SK-N-SH (cell line): ENCODE data around the gene MAPKAP1. TPM values are rescaled to one million over a fixed set of nuclear protein-coding genes. Genes with fewer than 3 reads are reported as not detected.

ENCODE experiments used
- CTCF ChIA-PET: fragments of 300-600, 350-600 bp; formaldehyde crosslinking; extraction: SDS; loops from one replicate; lab custom pipeline; 2021; lab: Yijun Ruan, JAX
- POLR2A ChIA-PET: fragments of 350-600 bp; sonication (Branson Sonifier 250); formaldehyde crosslinking; extraction: SDS; loops from one replicate; lab custom pipeline; 2020; ENCODE audit warnings: antibody characterized with exemption, inconsistent platforms; lab: Yijun Ruan, JAX
- DNase-seq: peaks from one replicate; pipeline ENCODE4 v3.0.0; 2012
- H2AFZ ChIP-seq: fragments of 200-600 bp; sonication (generic); 2 replicates; pipeline ENCODE4 v1.8.1; 2016; ENCODE audit warnings: antibody characterized with exemption, mild to moderate bottlenecking, low read depth
- H3F3A ChIP-seq: fragments of 200-600 bp; sonication (generic); replicated peaks from 2 replicates; pipeline ENCODE3; 2016; ENCODE audit warnings: antibody characterized with exemption, mild to moderate bottlenecking; ENCODE audit not compliant: insufficient read depth
- H3K27ac ChIP-seq, 2 experiments: fragments of 200-500 bp in 1 of 2; fragments of 200-600 bp in 1 of 2; sonication (Bioruptor generic) in 1 of 2; sonication (generic), shearing (Covaris generic) in 1 of 2; 2 replicates each; pipeline versions ENCODE4 v1.5.1 to v1.6.1; 2014 to 2016; ENCODE audit warnings: low read depth in 2 of 2, inconsistent platforms in 1 of 2, low read length in 1 of 2, mild to moderate bottlenecking in 1 of 2, mixed read lengths in 1 of 2
- H3K27me3 ChIP-seq: fragments of 200-600 bp; sonication (generic), shearing (Covaris generic); 2 replicates; pipeline ENCODE4 v1.6.1; 2016; ENCODE audit warnings: mixed run types; ENCODE audit not compliant: insufficient read depth
- H3K36me3 ChIP-seq, 2 experiments: fragments of 200-500 bp in 1 of 2; fragments of 200-600 bp in 1 of 2; sonication (Bioruptor generic) in 1 of 2; sonication (generic) in 1 of 2; replicated peaks in 1 of 2; 2 replicates each; pipeline versions ENCODE3 to v1.5.1; 2014 to 2016; ENCODE audit warnings: low read length in 1 of 2, mild to moderate bottlenecking in 1 of 2; ENCODE audit not compliant: insufficient read depth in 2 of 2, control insufficient read depth in 1 of 2
- H3K4me1 ChIP-seq, 2 experiments: fragments of 200-500 bp in 1 of 2; fragments of 200-600 bp in 1 of 2; sonication (Bioruptor generic) in 1 of 2; sonication (generic), shearing (Covaris generic) in 1 of 2; 2 replicates each; pipeline versions ENCODE4 v1.5.1 to v1.6.1; 2014 to 2016; ENCODE audit warnings: low read depth in 1 of 2, low read length in 1 of 2, mixed run types in 1 of 2; ENCODE audit not compliant: insufficient read depth in 2 of 2, control insufficient read depth in 1 of 2
- H3K4me2 ChIP-seq: fragments of 200-600 bp; sonication (generic), shearing (Covaris generic); 2 replicates; pipeline ENCODE4 v1.6.1; 2017; ENCODE audit warnings: mixed run types
- H3K4me3 ChIP-seq, 2 experiments: fragments of 200-500 bp in 1 of 2; fragments of 200-600 bp in 1 of 2; sonication (Bioruptor generic) in 1 of 2; sonication (generic), shearing (Covaris generic) in 1 of 2; 2 replicates each; pipeline versions ENCODE4 v1.5.1 to v1.8.1; 2014 to 2016; ENCODE audit warnings: low read depth in 2 of 2, inconsistent platforms in 1 of 2, low read length in 1 of 2, mild to moderate bottlenecking in 1 of 2, mixed read lengths in 1 of 2, moderate library complexity in 1 of 2
- H3K79me2 ChIP-seq: fragments of 200-600 bp; sonication (generic); 2 replicates; pipeline ENCODE4 v1.8.1; 2017; ENCODE audit warnings: mild to moderate bottlenecking; ENCODE audit not compliant: insufficient read depth
- H3K9ac ChIP-seq: fragments of 200-600 bp; sonication (generic); 2 replicates; pipeline ENCODE4 v1.6.1; 2017; ENCODE audit warnings: mixed run types
- H3K9me2 ChIP-seq: fragments of 200-600 bp; sonication (generic); 2 replicates; pipeline ENCODE4 v1.6.1; 2017; ENCODE audit warnings: mixed run types
- H3K9me3 ChIP-seq: fragments of 200-600 bp; sonication (generic); 2 replicates; pipeline ENCODE4 v1.6.1; 2017; ENCODE audit warnings: mixed run types, mild to moderate bottlenecking, moderate library complexity
- H4K20me1 ChIP-seq: fragments of 200-600 bp; sonication (generic); 2 replicates; pipeline ENCODE4 v1.6.1; 2017; ENCODE audit warnings: mild to moderate bottlenecking, mixed run types; ENCODE audit not compliant: insufficient read depth
- ELF1 ChIP-seq: IDR thresholded peaks from 2 replicates; pipeline ENCODE4 v1.4.0; 2012
- EP300 ChIP-seq, 2 experiments: IDR thresholded peaks; 2 replicates each; pipeline versions ENCODE4 v1.4.0 to v1.6.1; 2012; ENCODE audit warnings: borderline replicate concordance in 1 of 2, low read depth in 1 of 2, low read length in 1 of 2
- FOSL2 ChIP-seq: IDR thresholded peaks from 2 replicates; pipeline ENCODE4 v1.4.0; 2012; ENCODE audit warnings: low read depth, mild to moderate bottlenecking, moderate library complexity, borderline replicate concordance
- FOXJ3 ChIP-seq: sonication (generic); formaldehyde crosslinking; IDR thresholded peaks from 2 replicates; pipeline ENCODE4 v1.5.1; 2020; ENCODE audit warnings: mild to moderate bottlenecking, missing genetic modification reagents
- FOXM1 ChIP-seq: IDR thresholded peaks from 2 replicates; pipeline ENCODE4 v1.4.0; 2012; ENCODE audit warnings: low read depth, mild to moderate bottlenecking
- GATA2 ChIP-seq: sonication (generic); formaldehyde crosslinking; IDR thresholded peaks from 2 replicates; pipeline ENCODE4 v1.5.0; 2020; ENCODE audit warnings: mild to moderate bottlenecking, missing genetic modification reagents
- JUND ChIP-seq: IDR thresholded peaks from 2 replicates; pipeline ENCODE4 v1.4.0; 2012
- MEF2A ChIP-seq: IDR thresholded peaks from 2 replicates; pipeline ENCODE4 v1.4.0; 2012; ENCODE audit warnings: low read depth, borderline replicate concordance
- NFIC ChIP-seq: IDR thresholded peaks from 2 replicates; pipeline ENCODE4 v1.4.0; 2012; ENCODE audit warnings: borderline replicate concordance
- POLR2AphosphoS5 ChIP-seq: IDR thresholded peaks from 2 replicates; pipeline ENCODE4 v1.6.1; 2012; ENCODE audit warnings: low read depth, low read length
- RAD21 ChIP-seq: IDR thresholded peaks from 2 replicates; pipeline ENCODE4 v1.6.1; 2012; ENCODE audit warnings: mild to moderate bottlenecking, low read length
- RCOR1 ChIP-seq: fragments of 150-350 bp; IDR thresholded peaks from 2 replicates; pipeline ENCODE4 v1.6.1; 2017; ENCODE audit warnings: antibody characterized with exemption, low read length
- RXRA ChIP-seq: IDR thresholded peaks from 2 replicates; pipeline ENCODE4 v1.4.0; 2012; ENCODE audit warnings: low read depth, mild to moderate bottlenecking, borderline replicate concordance
- SIN3A ChIP-seq: IDR thresholded peaks from 2 replicates; pipeline ENCODE4 v1.6.1; 2012; ENCODE audit warnings: low read depth, mild to moderate bottlenecking, low read length, moderate library complexity, borderline replicate concordance
- SMC3 ChIP-seq: IDR thresholded peaks from 2 replicates; pipeline ENCODE4 v1.6.1; 2012; ENCODE audit warnings: low read depth, low read length, improper control_type of control experiment
- TAF1 ChIP-seq: IDR thresholded peaks from 2 replicates; pipeline ENCODE4 v1.6.1; 2012; ENCODE audit warnings: low read depth, mild to moderate bottlenecking, low read length, moderate library complexity, borderline replicate concordance
- TCF12 ChIP-seq: IDR thresholded peaks from 2 replicates; pipeline ENCODE4 v1.4.0; 2012
- TEAD4 ChIP-seq: IDR thresholded peaks from 2 replicates; pipeline ENCODE4 v1.4.0; 2012; ENCODE audit warnings: mild to moderate bottlenecking, borderline replicate concordance; ENCODE audit not compliant: insufficient read depth
- YY1 ChIP-seq: IDR thresholded peaks from 2 replicates; pipeline ENCODE4 v1.4.0; 2012; ENCODE audit warnings: low read depth, mild to moderate bottlenecking
- WGBS: methylation state at CpG from one replicate; pipeline ENCODE4 v1.1.6; 2017; ENCODE audit warnings: low lambda C conversion rate; 5-methylcytosine and 5-hydroxymethylcytosine counted together
- polyA plus RNA-seq, 3 experiments: library from polyadenylated mRNA; depleted of rRNA; stranded (reverse); fragments of >200 nt; gene quantifications; 2 replicates each; pipeline ENCODE4 v1.2.3, GENCODE V29; 2012
- TF ChIP-seq, protein P1 (sequence below): fragments of 150-350 bp; IDR thresholded peaks from 2 replicates; pipeline ENCODE4 v1.6.1; 2017; ENCODE audit warnings: antibody characterized with exemption, low read length, low read depth, borderline replicate concordance
- TF ChIP-seq, protein P2 (sequence below): IDR thresholded peaks from 2 replicates; pipeline ENCODE4 v1.4.0; 2012; ENCODE audit warnings: low read depth
- TF ChIP-seq, protein P3 (sequence below): IDR thresholded peaks from 2 replicates; pipeline ENCODE4 v1.4.0; 2012; ENCODE audit warnings: low read depth, borderline replicate concordance
- TF ChIP-seq, protein P4 (sequence below): IDR thresholded peaks from 2 replicates; pipeline ENCODE4; 2012

Gene MAPKAP1
- polyA plus RNA-seq, 1 of the 3 experiments (the other 2 are of a cell fraction), result 117 TPM

DNA sequence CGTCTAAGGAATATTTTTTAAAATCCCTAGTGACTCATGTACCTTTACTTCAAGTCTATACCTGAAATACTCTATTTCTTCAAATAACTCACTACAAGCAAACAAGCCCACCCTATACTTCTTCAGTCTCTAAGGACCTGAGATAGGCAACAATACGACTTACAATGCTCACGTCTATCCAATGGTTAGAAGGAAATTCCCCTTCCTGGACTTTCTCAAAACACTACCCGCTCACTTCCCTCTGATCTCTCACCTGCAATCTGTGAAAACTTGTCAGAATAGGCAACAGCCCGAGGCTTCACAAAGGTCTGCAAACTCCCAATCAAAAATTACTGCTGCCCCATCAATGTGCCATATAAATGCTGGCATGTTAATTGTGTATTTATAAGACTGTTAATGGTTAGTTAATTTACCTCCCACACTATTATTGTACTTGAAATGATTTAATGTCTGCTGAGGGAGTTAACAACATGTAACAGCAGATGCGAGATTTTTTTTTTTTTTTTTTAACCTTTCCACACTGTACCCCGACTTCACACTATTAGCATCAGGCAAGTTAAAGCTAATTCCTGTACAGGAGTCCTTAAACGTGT, 27.3 kb downstream of the MAPKAP1 start (continued):
- TF ChIP-seq, protein P1, sequence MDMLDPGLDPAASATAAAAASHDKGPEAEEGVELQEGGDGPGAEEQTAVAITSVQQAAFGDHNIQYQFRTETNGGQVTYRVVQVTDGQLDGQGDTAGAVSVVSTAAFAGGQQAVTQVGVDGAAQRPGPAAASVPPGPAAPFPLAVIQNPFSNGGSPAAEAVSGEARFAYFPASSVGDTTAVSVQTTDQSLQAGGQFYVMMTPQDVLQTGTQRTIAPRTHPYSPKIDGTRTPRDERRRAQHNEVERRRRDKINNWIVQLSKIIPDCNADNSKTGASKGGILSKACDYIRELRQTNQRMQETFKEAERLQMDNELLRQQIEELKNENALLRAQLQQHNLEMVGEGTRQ, result no peak
- TF ChIP-seq JUND, result no peak
- TF ChIP-seq TAF1, result no peak
- TF ChIP-seq SMC3, result no peak
- TF ChIP-seq MEF2A, result no peak
- no peak for TF ChIP-seq FOXJ3 (CRISPR knock-in tag)
- TF ChIP-seq YY1, result no peak
- no peak for TF ChIP-seq FOXM1
- TF ChIP-seq, protein P2, sequence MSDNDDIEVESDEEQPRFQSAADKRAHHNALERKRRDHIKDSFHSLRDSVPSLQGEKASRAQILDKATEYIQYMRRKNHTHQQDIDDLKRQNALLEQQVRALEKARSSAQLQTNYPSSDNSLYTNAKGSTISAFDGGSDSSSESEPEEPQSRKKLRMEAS, result no peak
- TF ChIP-seq GATA2, result no peak
- TF ChIP-seq, all 33 proteins: peak for 0

DNA sequence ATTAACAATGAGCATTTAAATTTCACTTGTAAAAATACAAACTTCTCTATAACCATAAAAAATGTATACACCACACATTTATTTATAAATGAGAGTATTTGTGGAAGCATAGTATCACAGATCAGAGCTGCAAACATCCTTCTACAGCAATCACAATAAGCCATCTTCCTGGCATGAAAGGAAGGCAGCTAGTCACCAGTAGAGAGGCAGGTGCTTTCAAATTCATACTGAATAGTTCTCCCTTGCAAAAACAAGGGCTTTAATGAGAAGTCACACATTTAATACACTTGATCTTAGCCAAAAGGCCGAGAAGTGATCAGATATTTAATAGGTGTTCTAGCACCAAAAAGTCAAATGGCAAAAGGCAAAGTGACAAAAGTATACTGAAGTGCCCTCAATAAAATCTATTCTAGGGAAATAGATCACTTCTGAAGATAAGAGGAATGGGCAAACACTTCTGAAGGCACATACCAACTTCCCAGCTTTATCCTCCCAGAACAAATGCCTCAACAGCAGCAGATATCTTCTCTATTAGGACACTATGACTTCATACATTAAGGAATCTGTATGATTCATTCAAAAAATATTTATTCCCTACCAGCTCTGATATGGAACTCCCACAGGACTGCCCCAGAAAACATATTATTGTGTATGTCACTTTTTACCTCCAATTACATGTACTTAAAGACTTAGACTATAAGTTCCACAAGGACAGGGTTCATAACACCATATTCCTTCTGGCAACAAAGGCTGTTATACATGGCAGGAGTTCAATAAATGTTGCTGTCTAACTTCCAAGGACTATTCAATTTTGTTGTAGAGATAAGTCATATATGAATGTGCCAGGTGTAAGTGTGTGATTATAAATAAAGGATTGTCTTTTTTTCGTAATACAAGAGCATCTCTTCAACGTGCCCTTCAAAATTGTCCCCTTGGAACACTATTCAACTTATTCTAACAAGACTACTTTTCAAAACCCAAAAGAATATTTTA, 31.7 kb downstream of the MAPKAP1 start:
- Histone ChIP-seq H3K4me3 (no peak overlapping the region), H3K4me1 (peaks cover 0 to 13% of the 10 kb centered on the region in 2 experiments; a peak in 2 of 4 replicates), H4K20me1 (0 out of 2 replicates have a peak, but pooled peaks cover 4% of the 10 kb centered on the region), H3K36me3 (peaks cover 5 to 13% of the 10 kb centered on the region in 2 experiments), H3K4me2 (peak overlapping the region; percentile 30; the same call in 1 of the 2 replicates), H2AFZ (no peak overlapping the region)
- DNase-seq, result no peak
- CTCF ChIA-PET, result interaction anchor here (1.5 kb wide), 1 partner anchor 12 kb away, joined by 3 read pairs; no protein-coding TSS in a partner anchor
- 81% methylated on average over 3 of the region's 3 CpGs for WGBS
- TF ChIP-seq JUND, result peak; percentile 92
- TF ChIP-seq TEAD4, result peak; percentile 85
- TF ChIP-seq EP300 (IDR thresholded peaks at IDR 0.05; ENCODE audit: borderline replicate concordance in 1 of 2, low read depth in 1 of 2, low read length in 1 of 2), result peak in 1 of 2 experiments; percentile 69; a peak in 1 of 4 replicates
- TF ChIP-seq SIN3A, result no peak
- TF ChIP-seq, protein P2, result no peak
- no peak for TF ChIP-seq ELF1
- TF ChIP-seq RCOR1, result no peak
- TF ChIP-seq FOSL2, result peak; percentile 87
- TF ChIP-seq, protein P3, sequence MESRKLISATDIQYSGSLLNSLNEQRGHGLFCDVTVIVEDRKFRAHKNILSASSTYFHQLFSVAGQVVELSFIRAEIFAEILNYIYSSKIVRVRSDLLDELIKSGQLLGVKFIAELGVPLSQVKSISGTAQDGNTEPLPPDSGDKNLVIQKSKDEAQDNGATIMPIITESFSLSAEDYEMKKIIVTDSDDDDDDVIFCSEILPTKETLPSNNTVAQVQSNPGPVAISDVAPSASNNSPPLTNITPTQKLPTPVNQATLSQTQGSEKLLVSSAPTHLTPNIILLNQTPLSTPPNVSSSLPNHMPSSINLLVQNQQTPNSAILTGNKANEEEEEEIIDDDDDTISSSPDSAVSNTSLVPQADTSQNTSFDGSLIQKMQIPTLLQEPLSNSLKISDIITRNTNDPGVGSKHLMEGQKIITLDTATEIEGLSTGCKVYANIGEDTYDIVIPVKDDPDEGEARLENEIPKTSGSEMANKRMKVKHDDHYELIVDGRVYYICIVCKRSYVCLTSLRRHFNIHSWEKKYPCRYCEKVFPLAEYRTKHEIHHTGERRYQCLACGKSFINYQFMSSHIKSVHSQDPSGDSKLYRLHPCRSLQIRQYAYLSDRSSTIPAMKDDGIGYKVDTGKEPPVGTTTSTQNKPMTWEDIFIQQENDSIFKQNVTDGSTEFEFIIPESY, result peak; percentile 14; the same call in 1 of the 2 replicates
- peak; percentile 59; the same call in 1 of the 2 replicates for TF ChIP-seq MEF2A
- TF ChIP-seq RXRA, result 0 out of 2 replicates have a peak, but pooled peaks have one; percentile 16
- TF ChIP-seq POLR2AphosphoS5, result 0 out of 2 replicates have a peak, but pooled peaks have one; percentile 13
- TF ChIP-seq, protein P4, sequence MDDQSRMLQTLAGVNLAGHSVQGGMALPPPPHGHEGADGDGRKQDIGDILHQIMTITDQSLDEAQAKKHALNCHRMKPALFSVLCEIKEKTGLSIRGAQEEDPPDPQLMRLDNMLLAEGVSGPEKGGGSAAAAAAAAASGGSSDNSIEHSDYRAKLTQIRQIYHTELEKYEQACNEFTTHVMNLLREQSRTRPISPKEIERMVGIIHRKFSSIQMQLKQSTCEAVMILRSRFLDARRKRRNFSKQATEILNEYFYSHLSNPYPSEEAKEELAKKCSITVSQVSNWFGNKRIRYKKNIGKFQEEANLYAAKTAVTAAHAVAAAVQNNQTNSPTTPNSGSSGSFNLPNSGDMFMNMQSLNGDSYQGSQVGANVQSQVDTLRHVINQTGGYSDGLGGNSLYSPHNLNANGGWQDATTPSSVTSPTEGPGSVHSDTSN, result peak; percentile 60
- peak; percentile 57; the same call in 1 of the 2 replicates for TF ChIP-seq NFIC
- TF ChIP-seq RAD21, result no peak
- TF ChIP-seq TCF12, result peak; percentile 67
- TF ChIP-seq, all 33 proteins: peak for 11
- H3K27me3 ChIP-seq, result no peaks in the 10 kb centered on the region
- H3F3A ChIP-seq, result peaks cover 26% of the 10 kb centered on the region
- H3K27ac ChIP-seq, result peak overlapping the region; percentile 39 to 83; a peak in 3 of 4 replicates
- POLR2A ChIA-PET, result no interaction called here
- H3K9me3 ChIP-seq, result no peaks in the 10 kb centered on the region
- H3K79me2 ChIP-seq, result peaks cover 87% of the 10 kb centered on the region
- no peaks in the 10 kb centered on the region for H3K9me2 ChIP-seq
- H3K9ac ChIP-seq, result peak overlapping the region; percentile 30; the same call in 1 of the 2 replicates
